HG03378 (cell line): ENCODE measurements around the gene WAPL.
"Not testable (repeated sequence)": the region's sequence is repeated elsewhere in the genome, so short reads cannot be mapped to it uniquely, and the experiment has no call there.

Experiments
- ATAC-seq: cut with Tn5 transposase; IDR thresholded peaks from one replicate; pipeline ENCODE4 v1.9.1; 2021; ENCODE audit warnings: mild to moderate bottlenecking, moderate library complexity; ENCODE audit not compliant: unreplicated experiment

WAPL gene

GRCh38 chr10:86521678-86522509 lies at the start of gene WAPL:
Gene WAPL, minus strand, starts transcription at chr10:86521792. Its CDS starts 3,723 bp downstream, at chr10:86518069.
- peak; percentile 91 for ATAC-seq

- no peak for ATAC-seq
Observed at GRCh38 chr10:86569335-86569734, 47.7 kb upstream of the WAPL start.

- ATAC-seq, result not testable (repeated sequence)
Observed at GRCh38 chr10:86566518-86566917, 44.9 kb upstream of the WAPL start.

GRCh38 chr10:86563338-86563737 lies 41.7 kb upstream of the WAPL start:
- ATAC-seq, result not testable (repeated sequence)

GRCh38 chr10:86558695-86559094 lies 37.1 kb upstream of the WAPL start:
- ATAC-seq, result not testable (repeated sequence)

GRCh38 chr10:86556933-86557649 lies 35.5 kb upstream of the WAPL start:
- ATAC-seq, result no peak

GRCh38 chr10:86556532-86556931 lies 34.9 kb upstream of the WAPL start:
- ATAC-seq, result no peak

GRCh38 chr10:86553639-86554038 lies 32.0 kb upstream of the WAPL start:
- no peak for ATAC-seq

- ATAC-seq, result no peak
Observed at GRCh38 chr10:86553213-86553612, 31.6 kb upstream of the WAPL start.

GRCh38 chr10:86547296-86547695 lies 25.7 kb upstream of the WAPL start:
- no peak for ATAC-seq

GRCh38 chr10:86545101-86545500 lies 23.5 kb upstream of the WAPL start:
- no peak for ATAC-seq

- ATAC-seq, result no peak
Observed at GRCh38 chr10:86540016-86540415, 18.4 kb upstream of the WAPL start.

GRCh38 chr10:86538547-86538946 lies 17.0 kb upstream of the WAPL start:
- no peak for ATAC-seq

GRCh38 chr10:86538040-86538439 lies 16.4 kb upstream of the WAPL start:
- ATAC-seq, result not testable (repeated sequence)

GRCh38 chr10:86536294-86536861 lies 14.8 kb upstream of the WAPL start:
- no peak for ATAC-seq

GRCh38 chr10:86535132-86535882 lies 13.7 kb upstream of the WAPL start:
- no peak for ATAC-seq

GRCh38 chr10:86533328-86533727 lies 11.7 kb upstream of the WAPL start:
- ATAC-seq, result no peak

- not testable (repeated sequence) for ATAC-seq
Observed at GRCh38 chr10:86528736-86529135, 7.1 kb upstream of the WAPL start.

GRCh38 chr10:86526606-86527005 lies 5.0 kb upstream of the WAPL start:
- ATAC-seq, result no peak

- ATAC-seq, result not testable (repeated sequence)
Observed at GRCh38 chr10:86525713-86526112, 4.1 kb upstream of the WAPL start.
